Activated T-cell treated with anti-CD3 and anti-CD28 coated beads for 4 hours (primary cell): Measurements from ENCODE around the gene SLC2A5.
A peak's percentile ranks its signal among the peaks of the same experiment; 100 is the strongest.
"Not testable (repeated sequence)": the region's sequence is repeated elsewhere in the genome, so short reads cannot be mapped to it uniquely, and the experiment has no call there.

Experiments used
- DNase-seq: peaks from one replicate; pipeline ENCODE4 v3.0.0-alpha.2; 2020

Gene SLC2A5

GRCh38 chr1:9004031-9004699 lies 65.3 kb downstream of the SLC2A5 start:
- DNase-seq, result no peak

- not testable (repeated sequence) for DNase-seq
Observed at GRCh38 chr1:9002215-9002560, 67.2 kb downstream of the SLC2A5 start.

- DNase-seq, result not testable (repeated sequence)
Observed at GRCh38 chr1:9001534-9002214, 67.8 kb downstream of the SLC2A5 start.

- DNase-seq, result not testable (repeated sequence)
Observed at GRCh38 chr1:8993962-8994675, 75.3 kb downstream of the SLC2A5 start.

- DNase-seq, result no peak
Observed at GRCh38 chr1:8992936-8993687, 76.3 kb downstream of the SLC2A5 start.

GRCh38 chr1:8989821-8990220 lies 79.6 kb downstream of the SLC2A5 start:
- DNase-seq, result no peak

- no peak for DNase-seq
Observed at GRCh38 chr1:8989061-8989460, 80.4 kb downstream of the SLC2A5 start.

GRCh38 chr1:8988618-8988967 lies 80.8 kb downstream of the SLC2A5 start:
- no peak for DNase-seq

GRCh38 chr1:8987881-8988617 lies 81.4 kb downstream of the SLC2A5 start:
- DNase-seq, result peak; percentile 68

- DNase-seq, result no peak
Observed at GRCh38 chr1:8986814-8987190, 82.6 kb downstream of the SLC2A5 start.

GRCh38 chr1:8985915-8986813 lies 83.3 kb downstream of the SLC2A5 start:
- DNase-seq, result no peak
